GM18508 (cell line): ENCODE data around the gene CEACAM21.

Experiments
- ATAC-seq: cut with Tn5 transposase; IDR thresholded peaks from one replicate; pipeline ENCODE4 v1.9.1; 2021; ENCODE audit warnings: moderate number of reproducible peaks; ENCODE audit not compliant: insufficient read depth, unreplicated experiment

The CEACAM21 gene

DNA sequence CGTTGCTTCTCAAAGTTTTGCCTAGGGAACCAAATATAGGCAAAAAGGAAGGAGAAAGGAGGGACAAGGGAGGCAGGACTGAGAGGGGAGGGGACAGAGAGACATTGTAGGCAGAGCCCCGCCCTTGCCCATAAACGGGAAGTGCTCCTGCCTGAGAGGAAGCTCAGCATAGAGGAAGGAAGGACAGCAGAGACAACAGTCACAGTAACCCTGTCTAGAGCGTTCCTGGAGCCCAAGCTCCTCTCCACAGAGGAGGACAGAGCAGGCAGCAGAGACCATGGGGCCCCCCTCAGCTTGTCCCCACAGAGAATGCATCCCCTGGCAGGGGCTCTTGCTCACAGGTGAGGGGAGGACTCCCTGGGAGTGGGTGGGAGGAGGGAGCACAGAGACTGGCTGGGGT lies at the start of gene CEACAM21:
TSS of gene CEACAM21 (plus strand) at position 169 of the 400 bp plus-strand sequence. CDS start at position 278, 109 bp downstream.
- ATAC-seq = no peak

GRCh38 chr19:41527089-41527488 lies 48.9 kb upstream of the CEACAM21 start:
- ATAC-seq = no peak

GRCh38 chr19:41528106-41528505 lies 47.9 kb upstream of the CEACAM21 start:
- ATAC-seq = no peak

GRCh38 chr19:41529484-41530183 lies 46.3 kb upstream of the CEACAM21 start:
- no peak for ATAC-seq

- no peak for ATAC-seq
Observed at GRCh38 chr19:41530184-41530534, 45.8 kb upstream of the CEACAM21 start.

DNA sequence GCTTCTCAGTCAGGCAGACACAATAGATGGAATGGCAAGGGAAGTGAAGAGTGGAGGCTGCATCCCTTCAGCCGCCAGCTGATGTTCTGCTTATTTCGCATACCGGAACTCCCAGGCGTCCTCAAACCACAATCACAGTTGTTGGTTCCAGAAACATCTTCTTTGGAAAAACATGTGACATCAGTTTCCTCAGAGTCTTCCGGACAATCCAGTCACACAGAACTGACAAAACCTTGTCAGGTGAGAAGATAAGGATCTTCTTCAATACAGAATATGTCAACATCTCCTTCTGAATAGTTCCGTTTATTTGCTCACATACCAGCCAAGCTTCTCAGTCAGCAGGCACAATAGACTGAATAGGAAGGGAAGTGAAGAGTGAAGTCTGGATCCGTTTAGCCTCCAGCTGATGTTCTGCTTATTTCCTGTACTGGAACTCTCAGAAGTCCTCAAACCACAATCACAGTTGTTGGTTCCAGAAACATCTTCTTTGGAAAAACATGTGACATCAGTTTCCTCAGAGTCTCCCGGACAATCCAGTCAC lies 45.1 kb upstream of the CEACAM21 start:
- ATAC-seq = no peak

DNA sequence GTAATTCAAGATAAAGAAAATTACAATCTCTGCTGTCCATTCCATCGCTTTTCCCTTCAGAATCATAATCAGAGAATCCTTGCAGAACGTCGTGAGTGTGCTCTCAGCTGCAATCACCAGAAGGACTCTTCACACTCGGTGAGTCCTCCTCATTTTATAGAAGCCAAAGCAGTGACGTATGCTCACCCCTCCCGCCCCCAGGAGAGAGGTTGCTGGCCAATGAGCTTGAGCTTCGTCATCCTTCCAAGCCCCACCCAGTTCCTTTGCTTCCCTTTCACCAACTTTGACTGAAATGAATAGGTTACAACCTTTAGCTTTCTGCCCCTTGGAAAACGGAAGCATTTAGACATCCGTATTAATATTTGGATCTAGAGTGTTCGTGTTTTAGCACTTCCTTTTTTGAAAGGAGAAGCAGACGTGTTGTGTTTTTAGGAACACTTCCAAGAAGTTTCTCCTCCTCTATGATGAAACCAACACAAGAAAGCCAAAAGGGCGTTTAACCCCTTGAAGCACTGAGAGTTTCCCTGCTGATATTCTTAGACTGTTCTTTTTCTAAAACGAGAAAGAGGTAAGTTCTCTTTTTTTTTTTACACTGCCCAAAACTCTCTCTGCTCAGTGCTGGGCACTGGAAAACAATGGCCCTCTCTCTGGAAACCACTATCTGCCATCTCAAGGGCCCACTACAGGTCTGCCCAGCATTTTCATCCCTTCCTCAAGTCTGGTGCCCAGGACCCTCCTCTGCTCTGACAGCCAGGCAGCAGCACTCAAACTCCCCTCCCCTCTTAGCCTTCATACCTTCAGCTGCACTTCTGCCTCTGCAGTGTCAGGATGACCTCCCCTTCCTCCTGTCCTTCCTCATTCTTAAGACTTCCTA lies 44.3 kb upstream of the CEACAM21 start:
- no peak for ATAC-seq

DNA sequence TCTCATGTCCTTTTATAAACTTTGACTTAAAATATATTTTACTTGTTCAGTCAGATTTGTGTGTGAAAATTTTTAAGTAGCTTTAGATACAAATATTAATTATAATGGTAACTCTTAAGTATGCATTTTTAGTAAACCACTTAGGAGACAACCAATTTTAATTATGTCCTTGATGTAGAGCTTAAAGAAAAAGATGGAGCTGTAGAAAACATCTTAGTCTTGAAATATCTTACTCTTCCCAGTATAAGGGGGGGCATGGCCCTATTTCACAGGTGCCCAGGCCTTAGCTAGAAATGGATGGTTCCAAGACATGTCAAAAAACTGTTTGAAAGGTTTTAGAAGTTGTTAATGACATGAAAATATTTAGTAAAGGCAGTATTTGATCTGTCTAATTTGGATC lies 43.4 kb upstream of the CEACAM21 start:
- ATAC-seq = no peak

DNA sequence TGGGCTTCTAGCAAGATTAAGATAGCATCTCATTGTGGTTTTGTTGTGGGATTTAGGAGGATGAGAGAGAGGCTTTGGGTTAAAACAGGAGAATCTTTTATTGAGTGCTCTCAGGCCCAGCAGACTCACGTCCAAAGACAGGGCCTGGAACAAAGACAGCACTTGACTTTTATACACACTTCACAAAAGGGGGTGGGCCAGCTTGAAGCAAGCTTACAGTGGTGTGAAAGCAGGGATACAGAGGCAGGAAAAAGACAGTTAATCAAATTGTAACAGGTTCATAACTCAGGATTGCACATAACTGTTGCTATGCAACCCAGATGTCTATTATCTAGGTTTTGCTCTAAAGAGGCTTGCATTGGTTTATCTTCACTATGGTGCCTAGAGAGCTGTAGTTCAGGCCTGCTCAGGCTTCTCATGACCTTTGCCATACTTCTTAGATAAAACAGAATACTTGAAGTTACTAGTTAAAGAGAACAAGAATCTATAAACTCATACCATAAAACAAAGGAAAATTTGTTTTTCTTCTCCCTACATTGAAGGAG lies 42.2 kb upstream of the CEACAM21 start:
- no peak for ATAC-seq

GRCh38 chr19:41535029-41535622 lies 40.8 kb upstream of the CEACAM21 start:
- peak; percentile 66 for ATAC-seq

DNA sequence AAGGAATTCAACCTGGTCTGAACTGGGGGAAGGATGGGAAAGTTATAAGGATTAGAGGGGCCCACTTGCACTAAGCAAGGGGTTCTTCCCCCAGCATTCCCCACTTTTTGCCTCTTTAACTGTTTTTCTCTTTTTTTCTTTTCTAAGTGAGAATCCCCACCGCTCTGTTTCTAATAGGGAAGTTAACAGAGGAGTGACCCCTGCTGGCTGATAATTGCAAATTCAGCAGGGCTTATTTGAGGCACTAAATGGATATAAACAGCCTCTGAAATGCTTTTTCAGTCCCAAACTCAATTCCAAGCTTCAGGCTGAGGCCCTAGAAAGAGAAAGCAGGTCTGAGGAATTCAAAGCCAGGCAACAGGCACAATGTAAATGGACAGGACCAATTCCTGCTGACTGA lies 38.2 kb upstream of the CEACAM21 start:
- ATAC-seq = no peak

GRCh38 chr19:41540041-41540695 lies 35.8 kb upstream of the CEACAM21 start:
- no peak for ATAC-seq

DNA sequence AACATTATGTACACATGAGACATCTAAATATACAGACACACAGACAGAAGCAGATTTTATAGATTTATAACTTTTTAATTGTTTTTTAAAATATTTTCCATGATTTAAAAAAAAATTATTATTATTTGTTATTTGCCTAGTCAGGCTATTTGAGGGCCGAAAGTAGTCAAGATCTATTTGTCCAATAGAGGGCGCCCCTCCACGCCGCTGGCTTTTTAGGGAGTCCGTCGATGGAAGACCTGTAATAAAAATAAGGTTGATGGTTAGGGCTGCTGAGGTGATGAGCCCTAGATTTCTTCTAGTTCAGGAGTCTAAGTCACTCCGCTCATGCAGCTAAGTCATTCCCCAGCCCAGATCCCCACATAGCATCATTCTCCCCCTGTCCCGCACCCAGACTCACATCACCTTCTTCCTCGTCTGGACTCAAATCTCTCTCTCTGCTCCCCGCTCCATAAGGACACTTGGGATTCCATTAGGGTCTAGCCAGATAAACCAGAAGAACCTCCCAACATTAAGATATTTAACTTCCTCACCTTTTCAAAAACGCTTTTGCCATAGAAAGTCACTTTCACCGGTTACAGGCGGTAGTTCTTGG lies 33.9 kb upstream of the CEACAM21 start:
- no peak for ATAC-seq

DNA sequence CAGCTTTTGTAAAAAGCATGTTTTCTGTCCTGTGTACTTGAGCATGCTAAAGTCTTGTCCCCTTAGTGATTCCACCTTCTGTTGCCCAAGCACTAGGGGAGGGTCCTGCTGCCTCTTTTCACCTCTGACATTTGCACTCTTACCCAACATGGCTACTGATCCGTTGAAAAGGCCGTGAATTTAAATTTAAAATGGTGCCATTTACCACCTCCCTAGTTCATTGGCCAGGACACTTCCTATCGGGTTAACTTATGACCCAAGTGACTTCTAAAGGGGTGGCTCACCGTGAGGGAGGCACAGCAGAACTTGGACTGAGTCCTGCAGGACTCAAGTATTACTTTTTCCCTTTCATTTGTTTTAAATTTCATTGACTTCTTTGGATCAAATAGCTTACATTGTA lies 33.3 kb upstream of the CEACAM21 start:
- ATAC-seq = no peak

- no peak for ATAC-seq
Observed at GRCh38 chr19:41543582-41543981, 32.4 kb upstream of the CEACAM21 start.

- ATAC-seq = no peak
Observed at GRCh38 chr19:41545547-41545946, 30.4 kb upstream of the CEACAM21 start.

- no peak for ATAC-seq
Observed at GRCh38 chr19:41546386-41546789, 29.6 kb upstream of the CEACAM21 start.

GRCh38 chr19:41546961-41547360 lies 29.0 kb upstream of the CEACAM21 start:
- no peak for ATAC-seq

- ATAC-seq = no peak
Observed at GRCh38 chr19:41547569-41547968, 28.4 kb upstream of the CEACAM21 start.

DNA sequence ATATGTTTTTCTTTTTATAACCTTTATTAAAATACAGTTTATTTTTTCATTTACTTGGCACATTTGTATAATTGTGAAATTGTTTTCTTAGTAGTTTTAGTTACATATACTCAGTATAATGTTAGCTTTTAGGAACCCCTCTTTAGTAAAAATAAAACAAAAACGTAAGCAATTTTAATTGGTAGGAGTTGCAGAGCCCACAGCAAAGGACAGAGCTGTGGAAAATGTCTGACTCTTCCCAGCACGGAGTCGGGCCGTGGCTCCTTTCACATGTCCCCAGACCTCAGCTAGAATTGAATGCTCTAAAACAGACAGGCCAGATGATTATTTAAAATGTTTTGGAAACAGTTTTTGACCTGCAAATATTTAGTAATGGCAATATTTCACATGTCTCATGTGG lies 27.9 kb upstream of the CEACAM21 start:
- no peak for ATAC-seq
